WI38 (cell line): ENCODE data around the gene RBP5.
A peak's percentile ranks its signal among the peaks of the same experiment; 100 is the strongest.
"Not testable (repeated sequence)": the region's sequence is repeated elsewhere in the genome, so short reads cannot be mapped to it uniquely, and the experiment has no call there.

ENCODE experiments used
- H3K4me3 ChIP-seq: 2 replicates; pipeline ENCODE4 v1.5.1; 2011; ENCODE audit warnings: low read depth, mild to moderate bottlenecking, control low read depth, low read length
- TF ChIP-seq, protein P1 (sequence below): IDR thresholded peaks from 2 replicates; pipeline ENCODE4 v1.5.1; 2012; ENCODE audit warnings: low read depth, mild to moderate bottlenecking, control low read depth, low read length

RBP5 gene

DNA sequence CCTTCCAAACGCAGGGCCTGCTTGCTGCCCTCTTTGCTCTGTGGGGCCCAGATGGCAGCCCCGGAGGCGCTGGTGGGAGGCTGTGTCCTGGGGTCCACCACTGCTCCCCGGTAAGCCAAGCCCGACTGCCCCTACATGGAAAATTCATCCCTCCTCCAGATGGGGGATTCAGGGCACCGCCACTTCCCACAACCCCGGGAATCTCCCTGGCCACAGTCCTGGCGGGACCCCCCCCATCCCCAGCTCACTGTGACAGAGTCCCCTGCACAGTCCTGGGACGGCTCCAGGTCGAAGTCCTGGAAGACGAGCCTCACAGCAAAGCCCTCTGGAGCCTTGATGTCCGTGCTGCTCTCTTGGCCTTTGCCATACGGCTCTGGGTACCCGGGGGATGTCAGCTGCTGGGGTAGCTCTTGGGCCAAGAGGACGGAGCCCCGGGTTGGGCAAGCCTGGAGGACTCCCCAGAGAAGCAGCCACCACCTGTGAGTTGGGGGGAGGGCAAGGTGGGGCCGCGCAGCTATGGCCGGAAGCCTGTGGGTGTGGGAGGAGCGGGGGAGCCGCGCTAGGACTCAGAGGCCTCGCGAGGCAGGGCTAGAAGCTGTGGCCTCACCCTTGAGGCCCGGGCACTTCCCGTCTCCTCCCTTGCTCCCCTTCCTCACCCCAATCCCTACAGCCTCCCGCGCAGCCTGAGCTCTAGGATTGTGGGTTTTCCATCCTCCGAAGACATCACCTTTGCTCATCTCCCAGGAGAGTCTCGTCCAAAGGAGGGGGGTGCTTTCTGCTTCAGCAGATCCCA lies 20.5 kb downstream of the RBP5 start:
- TF ChIP-seq, protein P1, sequence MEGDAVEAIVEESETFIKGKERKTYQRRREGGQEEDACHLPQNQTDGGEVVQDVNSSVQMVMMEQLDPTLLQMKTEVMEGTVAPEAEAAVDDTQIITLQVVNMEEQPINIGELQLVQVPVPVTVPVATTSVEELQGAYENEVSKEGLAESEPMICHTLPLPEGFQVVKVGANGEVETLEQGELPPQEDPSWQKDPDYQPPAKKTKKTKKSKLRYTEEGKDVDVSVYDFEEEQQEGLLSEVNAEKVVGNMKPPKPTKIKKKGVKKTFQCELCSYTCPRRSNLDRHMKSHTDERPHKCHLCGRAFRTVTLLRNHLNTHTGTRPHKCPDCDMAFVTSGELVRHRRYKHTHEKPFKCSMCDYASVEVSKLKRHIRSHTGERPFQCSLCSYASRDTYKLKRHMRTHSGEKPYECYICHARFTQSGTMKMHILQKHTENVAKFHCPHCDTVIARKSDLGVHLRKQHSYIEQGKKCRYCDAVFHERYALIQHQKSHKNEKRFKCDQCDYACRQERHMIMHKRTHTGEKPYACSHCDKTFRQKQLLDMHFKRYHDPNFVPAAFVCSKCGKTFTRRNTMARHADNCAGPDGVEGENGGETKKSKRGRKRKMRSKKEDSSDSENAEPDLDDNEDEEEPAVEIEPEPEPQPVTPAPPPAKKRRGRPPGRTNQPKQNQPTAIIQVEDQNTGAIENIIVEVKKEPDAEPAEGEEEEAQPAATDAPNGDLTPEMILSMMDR, result no peak
- H3K4me3 ChIP-seq, result peak overlapping the region; percentile 64

DNA sequence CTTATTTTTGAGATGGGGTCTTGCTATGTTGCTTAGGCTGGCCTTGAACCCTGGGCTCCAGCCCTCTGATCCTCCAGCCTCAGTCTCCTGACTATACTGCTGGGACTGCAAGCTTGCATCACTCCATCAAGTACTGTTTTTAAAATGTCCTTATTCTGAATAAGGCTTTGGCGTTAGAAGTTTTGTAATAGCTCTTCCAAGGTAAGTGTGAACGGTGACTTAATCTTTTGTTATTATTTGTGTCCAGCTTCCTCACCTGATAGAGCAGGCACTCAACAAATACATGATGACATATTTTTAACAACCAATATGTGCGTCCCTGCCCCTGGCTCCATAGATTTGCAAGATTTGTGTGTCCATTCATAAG lies 21.1 kb downstream of the RBP5 start:
- peak overlapping the region; percentile 64 for H3K4me3 ChIP-seq
- TF ChIP-seq, protein P1, result no peak

DNA sequence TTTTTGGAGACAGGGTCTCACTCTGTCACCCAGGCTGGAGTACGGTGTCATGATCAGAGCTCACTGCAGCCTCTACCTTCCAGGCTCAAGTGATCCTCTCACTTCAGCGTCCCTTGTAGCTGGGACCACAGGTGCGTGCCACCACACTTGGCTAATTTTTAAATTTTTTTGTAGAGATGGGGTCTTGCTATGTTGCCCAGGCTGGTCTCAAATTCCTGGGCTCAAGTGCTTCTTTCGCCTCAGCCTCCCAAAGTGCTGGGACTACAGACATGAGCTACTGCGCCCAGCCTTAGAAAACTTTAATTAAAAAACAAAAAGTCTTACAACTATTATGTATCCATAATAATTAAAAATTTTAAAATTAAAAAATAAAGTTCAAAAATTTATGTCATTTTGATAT lies 21.5 kb downstream of the RBP5 start:
- H3K4me3 ChIP-seq, result not testable (repeated sequence)

DNA sequence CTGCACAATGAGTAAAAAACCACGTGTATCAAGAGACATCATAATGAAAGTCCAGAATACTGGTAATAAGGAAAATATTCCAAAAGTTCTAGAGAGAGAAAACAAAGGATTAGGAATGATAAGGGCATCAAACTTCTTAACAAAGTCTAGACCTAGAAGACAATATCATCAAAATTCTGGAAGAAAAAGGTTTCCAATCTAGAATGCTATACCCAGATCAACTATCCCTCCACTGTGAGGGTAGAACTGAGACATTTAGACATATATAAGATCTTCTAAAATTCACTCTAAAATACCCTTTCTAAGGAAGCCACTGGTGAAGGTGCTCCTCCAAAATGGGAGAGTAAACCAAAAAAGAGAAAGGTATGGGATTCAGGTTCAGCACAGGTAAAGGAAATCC lies 22.6 kb downstream of the RBP5 start:
- TF ChIP-seq, protein P1, result no peak

DNA sequence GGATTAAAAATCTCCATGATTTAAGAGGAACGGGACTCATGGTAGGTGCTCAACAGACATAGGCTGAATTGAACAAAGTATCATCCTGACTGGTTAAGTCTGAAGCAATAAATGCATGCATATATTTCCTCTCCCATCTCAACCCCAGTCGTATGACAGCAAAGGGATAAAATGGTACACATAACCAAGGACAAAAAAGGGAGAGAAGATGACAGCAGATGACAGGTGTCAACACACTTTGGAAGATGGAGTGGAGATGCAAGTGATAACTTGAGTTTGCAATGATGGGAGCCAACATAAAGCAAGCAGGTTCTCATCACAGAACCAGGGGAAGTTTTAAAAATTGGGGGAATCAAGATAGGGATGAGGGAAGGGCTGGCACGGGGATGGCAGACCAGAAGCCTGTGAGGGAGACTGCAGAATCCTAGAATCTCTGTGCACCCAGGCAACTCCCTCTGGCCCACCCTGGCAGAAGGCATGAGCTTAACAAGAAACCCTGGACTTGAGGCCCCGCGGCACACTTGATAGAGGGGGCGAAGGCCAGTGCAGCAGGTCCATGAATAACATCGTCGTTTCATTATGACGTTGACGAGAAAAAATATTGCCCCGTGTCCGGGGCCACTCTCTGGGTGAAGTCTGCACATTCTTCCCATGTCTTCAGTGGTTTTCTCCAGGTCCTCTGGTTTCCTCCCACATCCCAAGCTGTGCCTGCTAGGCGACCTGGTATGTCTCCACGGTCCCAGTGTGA lies 24.7 kb downstream of the RBP5 start:
- TF ChIP-seq, protein P1, result no peak
- H3K4me3 ChIP-seq, result no peak overlapping the region

More for the DNA sequence above, 22.6 kb downstream of the RBP5 start:
- no peak overlapping the region for H3K4me3 ChIP-seq

DNA sequence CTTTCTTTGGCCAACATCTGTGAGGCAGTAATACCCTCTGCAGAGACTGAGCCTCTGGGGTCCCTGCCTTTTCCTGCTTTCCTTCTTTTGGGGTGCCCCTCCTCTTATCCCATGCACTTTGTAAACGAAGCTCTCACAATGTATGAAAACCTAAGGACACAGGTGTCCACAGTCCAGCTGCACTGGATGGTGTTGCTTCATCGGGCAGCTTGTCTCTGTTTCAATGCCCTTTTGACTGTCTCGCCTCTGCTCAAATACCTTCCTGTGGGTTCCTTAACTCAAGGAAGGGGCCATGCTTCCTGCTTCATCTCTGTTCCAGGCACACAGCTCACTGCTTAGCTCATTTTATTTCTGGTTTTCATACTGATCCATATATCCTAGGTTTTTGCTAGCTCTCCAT lies 26.1 kb downstream of the RBP5 start:
- TF ChIP-seq, protein P1, result no peak
- no peak overlapping the region for H3K4me3 ChIP-seq

DNA sequence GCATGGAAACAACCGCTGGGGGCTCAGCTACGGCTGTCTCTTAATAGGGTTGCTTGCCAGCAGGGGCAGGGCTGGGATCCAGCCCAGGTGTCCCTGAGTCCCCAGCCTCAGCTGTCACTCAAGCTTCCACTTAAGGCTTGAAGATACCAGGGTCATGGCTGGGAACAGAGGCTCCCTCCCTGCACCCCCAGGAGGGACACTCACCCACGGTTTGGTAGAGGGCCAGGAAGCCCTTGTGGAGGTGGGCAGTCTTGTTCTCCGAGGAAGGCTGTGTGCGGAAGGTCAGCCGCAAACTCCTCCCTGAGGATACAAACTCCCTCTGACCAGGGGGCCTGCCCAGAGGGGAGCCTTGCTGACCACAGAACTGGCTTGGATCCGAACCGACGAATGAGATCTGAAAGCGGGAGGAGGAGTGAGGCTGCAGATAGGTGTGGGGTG lies 27.0 kb downstream of the RBP5 start:
- TF ChIP-seq, protein P1, result no peak
- H3K4me3 ChIP-seq, result no peak overlapping the region
